Body of pancreas (tissue), 4 donors: ENCODE results near the gene NOXRED1.

Experiments used
- POLR2A ChIP-seq, 3 donors: fragments of 450-650 bp; IDR thresholded peaks; one replicate each; pipeline ENCODE4 v1.6.1; 2016; ENCODE audit warnings: antibody characterized with exemption in 3 of 3, mild to moderate bottlenecking in 2 of 3
- TF ChIP-seq, protein P1 (sequence below), 7 experiments: fragments of 450-650 bp in 4 of 7; fragments of 200-600 bp in 3 of 7; sonication (generic) in 3 of 7; IDR thresholded peaks; one replicate each; pipeline ENCODE4 v1.5.1; 2016 to 2019; ENCODE audit warnings: antibody characterized with exemption in 7 of 7

DNA sequence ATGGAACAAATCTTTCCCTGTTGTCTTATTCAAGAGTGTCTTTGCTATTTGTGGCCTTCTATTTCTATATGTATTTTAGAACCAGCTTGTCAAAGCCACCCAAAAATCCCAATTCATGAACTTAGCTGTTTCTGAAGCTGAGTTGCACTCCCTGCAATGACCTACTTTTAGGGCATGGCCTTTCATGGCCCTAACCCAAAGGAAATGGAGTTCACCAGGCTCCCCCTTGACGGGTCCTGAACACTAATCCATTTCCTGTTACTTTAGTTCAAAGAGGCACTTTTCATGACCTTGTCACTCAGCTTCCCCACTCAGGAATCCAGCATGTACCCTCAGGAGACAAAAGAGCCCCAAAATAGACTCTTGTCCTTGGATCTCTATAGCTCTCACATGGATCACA, 54.0 kb downstream of the NOXRED1 start:
- TF ChIP-seq POLR2A (IDR thresholded peaks at IDR 0.05) = no peak
- TF ChIP-seq, protein P1, sequence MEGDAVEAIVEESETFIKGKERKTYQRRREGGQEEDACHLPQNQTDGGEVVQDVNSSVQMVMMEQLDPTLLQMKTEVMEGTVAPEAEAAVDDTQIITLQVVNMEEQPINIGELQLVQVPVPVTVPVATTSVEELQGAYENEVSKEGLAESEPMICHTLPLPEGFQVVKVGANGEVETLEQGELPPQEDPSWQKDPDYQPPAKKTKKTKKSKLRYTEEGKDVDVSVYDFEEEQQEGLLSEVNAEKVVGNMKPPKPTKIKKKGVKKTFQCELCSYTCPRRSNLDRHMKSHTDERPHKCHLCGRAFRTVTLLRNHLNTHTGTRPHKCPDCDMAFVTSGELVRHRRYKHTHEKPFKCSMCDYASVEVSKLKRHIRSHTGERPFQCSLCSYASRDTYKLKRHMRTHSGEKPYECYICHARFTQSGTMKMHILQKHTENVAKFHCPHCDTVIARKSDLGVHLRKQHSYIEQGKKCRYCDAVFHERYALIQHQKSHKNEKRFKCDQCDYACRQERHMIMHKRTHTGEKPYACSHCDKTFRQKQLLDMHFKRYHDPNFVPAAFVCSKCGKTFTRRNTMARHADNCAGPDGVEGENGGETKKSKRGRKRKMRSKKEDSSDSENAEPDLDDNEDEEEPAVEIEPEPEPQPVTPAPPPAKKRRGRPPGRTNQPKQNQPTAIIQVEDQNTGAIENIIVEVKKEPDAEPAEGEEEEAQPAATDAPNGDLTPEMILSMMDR (IDR thresholded peaks at IDR 0.05) = no peak
